GM21529 (cell line): ENCODE data around the gene STOM.
A peak's percentile ranks its signal among the peaks of the same experiment; 100 is the strongest.

ENCODE experiments used
- ATAC-seq: cut with Tn5 transposase; IDR thresholded peaks from one replicate; pipeline ENCODE4 v1.9.1; 2021; ENCODE audit not compliant: unreplicated experiment

STOM gene

DNA sequence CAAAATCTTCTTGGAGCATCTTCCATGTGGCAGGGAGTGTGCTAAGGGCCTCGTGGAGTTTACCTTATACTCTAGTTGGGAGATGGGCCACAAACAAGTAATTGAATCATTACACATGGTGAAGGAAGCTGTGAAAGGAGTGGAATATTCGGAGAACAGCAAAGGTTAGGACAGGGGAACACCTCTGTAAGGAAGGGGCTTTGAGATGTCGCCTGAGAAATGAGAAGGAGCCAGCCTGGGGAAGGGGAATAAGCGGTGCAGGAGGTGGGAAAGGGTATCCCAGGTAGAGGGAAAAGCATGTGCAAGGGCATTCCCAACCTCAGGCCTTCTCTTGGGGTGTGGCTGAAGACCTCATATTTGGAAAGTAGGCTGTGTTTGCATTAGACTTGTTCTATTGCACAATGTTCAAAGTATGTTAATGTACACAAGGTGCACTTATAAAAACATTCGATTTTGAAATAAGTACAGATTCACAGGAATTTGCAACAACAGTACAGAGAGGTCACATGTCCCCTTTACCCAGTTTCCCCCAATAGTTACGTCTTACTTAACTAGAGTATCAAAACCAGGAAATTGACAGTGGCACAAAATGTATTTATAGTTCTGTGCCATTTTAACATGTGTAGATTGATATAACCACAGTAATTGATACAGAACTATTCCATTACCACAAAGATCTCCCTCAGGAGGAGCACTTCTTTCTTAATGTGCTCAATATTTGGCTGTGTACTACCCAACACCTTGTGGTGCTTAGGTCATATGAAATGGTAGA, 2.4 kb upstream of the STOM start:
- ATAC-seq: no peak

GRCh38 chr9:121371495-121372061, 1.5 kb upstream of the STOM start:
- ATAC-seq: no peak

DNA sequence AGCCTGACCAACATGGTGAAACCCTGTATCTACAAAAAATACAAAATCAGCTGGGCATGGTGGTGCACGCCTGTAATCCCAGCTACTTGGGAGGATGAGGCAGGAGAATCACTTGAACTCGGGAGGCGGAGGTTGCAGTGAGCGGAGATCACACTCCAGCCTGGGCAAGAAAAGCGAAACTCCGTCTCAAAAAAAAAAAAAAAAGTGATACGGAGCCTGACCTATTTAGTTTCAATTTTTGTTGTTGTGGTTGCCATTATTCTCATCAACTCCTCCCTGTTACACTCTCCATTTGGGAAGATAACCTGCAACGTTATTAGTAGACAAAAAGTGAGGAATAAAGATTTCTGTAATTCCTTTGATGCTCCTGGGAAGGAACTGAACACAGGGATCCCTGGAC, 1.3 kb downstream of the STOM start:
- no peak for ATAC-seq

DNA sequence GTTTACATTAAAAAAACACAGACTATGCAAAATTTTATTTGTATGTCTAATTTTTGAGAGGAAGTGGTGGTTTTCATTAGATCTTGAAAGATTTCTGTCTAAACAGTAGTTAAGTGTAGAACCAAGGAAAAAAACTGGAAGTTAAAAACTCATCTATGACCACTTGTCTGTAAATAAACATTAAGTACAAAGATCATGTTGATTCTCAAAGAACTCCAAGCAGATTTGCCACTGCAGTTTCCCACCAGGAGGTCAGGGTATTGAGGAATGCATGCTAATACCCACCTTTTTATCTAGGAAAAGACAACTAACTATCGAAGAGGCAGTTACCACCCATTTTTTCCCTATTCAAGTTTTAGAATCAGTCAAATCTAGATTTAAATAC, 1.9 kb downstream of the STOM start:
- ATAC-seq: no peak

GRCh38 chr9:121367306-121368137, 2.5 kb downstream of the STOM start:
- ATAC-seq: no peak

GRCh38 chr9:121366611-121367192, 3.3 kb downstream of the STOM start:
- ATAC-seq: no peak

DNA sequence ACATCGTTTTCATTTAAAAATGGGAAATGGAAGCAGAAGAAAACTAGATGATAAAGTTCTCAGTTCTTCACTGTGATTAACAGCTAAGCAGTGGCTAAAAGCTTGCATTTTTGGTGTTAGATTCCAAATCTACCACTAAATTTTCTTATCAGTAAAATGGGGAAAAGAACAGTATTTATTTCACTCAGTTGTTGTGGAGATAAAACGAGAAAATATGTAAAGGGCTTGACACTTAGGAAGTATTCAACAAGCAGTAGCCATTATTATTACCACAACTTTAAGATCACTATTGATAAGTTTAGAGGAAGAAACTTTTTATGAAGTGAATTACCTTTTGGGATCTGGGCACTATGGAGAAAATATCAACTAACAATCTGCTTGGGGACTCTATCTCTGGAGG, 4.5 kb downstream of the STOM start:
- no peak for ATAC-seq

DNA sequence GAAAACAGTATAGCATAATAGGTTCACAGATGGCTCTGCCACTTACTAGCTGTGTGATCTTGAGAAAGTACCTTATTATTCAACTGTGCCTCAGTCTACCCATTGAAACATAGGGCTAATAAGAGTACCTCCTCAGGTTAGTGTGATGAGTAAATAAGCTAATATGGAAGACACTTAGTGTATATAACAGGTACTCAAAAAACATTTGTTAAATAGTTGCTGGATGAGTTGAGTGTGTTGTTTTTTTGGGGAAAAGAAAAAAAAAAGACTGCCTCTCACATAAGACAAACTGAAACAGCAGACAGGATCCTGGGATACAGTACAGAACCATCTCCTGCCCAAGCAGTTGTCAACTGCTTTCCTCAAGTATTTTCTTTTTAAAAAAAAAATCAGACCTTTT, 5.2 kb downstream of the STOM start:
- no peak for ATAC-seq

- no peak for ATAC-seq
These were observed 6.0 kb downstream of the STOM start for GRCh38 chr9:121364077-121364476.

- no peak for ATAC-seq
These were observed 6.5 kb downstream of the STOM start for GRCh38 chr9:121363622-121363961.

- no peak for ATAC-seq
These were observed 7.0 kb downstream of the STOM start for GRCh38 chr9:121362813-121363621.

GRCh38 chr9:121360601-121361374, 9.3 kb downstream of the STOM start:
- no peak for ATAC-seq

GRCh38 chr9:121359351-121360294, 10.4 kb downstream of the STOM start:
- ATAC-seq: no peak

DNA sequence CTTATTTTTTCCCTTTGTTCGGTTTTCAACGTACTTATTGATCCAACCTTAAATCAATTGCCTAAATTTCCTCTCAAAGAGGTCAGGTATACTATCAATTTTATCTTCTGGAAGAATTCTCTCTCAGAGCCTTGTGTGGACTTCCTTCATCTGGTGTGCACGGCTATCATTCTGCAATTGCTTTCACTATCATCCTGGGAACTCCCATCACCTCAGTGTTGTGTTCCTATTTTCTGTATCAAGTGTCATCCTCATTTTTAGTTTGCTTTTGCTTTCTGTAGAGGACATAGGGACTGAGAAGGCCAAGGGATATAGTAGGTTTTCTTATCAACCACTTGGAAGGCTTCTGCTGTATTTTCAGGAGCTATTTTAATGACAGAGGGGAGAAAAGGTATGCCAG, 11.3 kb downstream of the STOM start:
- ATAC-seq: no peak

DNA sequence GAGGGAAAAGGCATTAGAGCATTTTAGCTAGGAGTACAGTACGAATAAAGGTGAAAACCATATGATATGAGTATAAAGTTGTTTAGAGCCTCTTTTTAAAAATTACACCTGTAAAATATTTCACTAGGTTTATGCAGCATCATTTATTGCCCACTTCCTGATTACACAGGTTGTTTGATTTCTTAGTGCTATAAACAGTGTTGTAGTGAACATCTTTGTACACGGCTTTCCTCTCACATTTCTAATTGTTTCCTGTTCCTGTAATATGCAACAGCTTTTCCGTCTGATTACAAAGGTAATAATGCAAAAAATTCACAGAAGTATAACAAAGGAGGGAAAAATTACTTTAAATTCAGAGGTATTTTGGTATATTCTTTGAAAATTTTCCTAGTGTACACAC, 13.0 kb downstream of the STOM start:
- ATAC-seq: no peak

GRCh38 chr9:121354762-121355161, 15.3 kb downstream of the STOM start:
- no peak for ATAC-seq

GRCh38 chr9:121354141-121354540, 15.9 kb downstream of the STOM start:
- ATAC-seq: no peak

- ATAC-seq: peak; percentile 91
These were observed 16.6 kb downstream of the STOM start for GRCh38 chr9:121353241-121354061.
